Subcutaneous adipose tissue (tissue), 4 donors: ENCODE measurements around the gene SMIM44. TPM values are rescaled to one million over a fixed set of nuclear protein-coding genes. Genes with fewer than 3 reads are reported as not detected.

Experiments used
- total RNA-seq, 4 donors: library from RNA; depleted of rRNA; stranded (reverse); fragments of >200 nt; gene quantifications; one replicate each; pipeline ENCODE4 v1.1.0, GENCODE V29; 2016
- TF ChIP-seq, protein P1 (sequence below): fragments of 450-650 bp; IDR thresholded peaks from one replicate; pipeline ENCODE4 v1.5.1; 2016; ENCODE audit warnings: low read depth, mild to moderate bottlenecking, control low read depth, antibody characterized with exemption, moderate library complexity

The SMIM44 gene
- total RNA-seq, 4 donors from 2014 or later, result not detected

GRCh38 chr19:3469638-3470499, 13.4 kb downstream of the SMIM44 start:
- TF ChIP-seq, protein P1, sequence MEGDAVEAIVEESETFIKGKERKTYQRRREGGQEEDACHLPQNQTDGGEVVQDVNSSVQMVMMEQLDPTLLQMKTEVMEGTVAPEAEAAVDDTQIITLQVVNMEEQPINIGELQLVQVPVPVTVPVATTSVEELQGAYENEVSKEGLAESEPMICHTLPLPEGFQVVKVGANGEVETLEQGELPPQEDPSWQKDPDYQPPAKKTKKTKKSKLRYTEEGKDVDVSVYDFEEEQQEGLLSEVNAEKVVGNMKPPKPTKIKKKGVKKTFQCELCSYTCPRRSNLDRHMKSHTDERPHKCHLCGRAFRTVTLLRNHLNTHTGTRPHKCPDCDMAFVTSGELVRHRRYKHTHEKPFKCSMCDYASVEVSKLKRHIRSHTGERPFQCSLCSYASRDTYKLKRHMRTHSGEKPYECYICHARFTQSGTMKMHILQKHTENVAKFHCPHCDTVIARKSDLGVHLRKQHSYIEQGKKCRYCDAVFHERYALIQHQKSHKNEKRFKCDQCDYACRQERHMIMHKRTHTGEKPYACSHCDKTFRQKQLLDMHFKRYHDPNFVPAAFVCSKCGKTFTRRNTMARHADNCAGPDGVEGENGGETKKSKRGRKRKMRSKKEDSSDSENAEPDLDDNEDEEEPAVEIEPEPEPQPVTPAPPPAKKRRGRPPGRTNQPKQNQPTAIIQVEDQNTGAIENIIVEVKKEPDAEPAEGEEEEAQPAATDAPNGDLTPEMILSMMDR, result no peak

GRCh38 chr19:3468211-3468610, 15.0 kb downstream of the SMIM44 start:
- TF ChIP-seq, protein P1, result no peak

DNA sequence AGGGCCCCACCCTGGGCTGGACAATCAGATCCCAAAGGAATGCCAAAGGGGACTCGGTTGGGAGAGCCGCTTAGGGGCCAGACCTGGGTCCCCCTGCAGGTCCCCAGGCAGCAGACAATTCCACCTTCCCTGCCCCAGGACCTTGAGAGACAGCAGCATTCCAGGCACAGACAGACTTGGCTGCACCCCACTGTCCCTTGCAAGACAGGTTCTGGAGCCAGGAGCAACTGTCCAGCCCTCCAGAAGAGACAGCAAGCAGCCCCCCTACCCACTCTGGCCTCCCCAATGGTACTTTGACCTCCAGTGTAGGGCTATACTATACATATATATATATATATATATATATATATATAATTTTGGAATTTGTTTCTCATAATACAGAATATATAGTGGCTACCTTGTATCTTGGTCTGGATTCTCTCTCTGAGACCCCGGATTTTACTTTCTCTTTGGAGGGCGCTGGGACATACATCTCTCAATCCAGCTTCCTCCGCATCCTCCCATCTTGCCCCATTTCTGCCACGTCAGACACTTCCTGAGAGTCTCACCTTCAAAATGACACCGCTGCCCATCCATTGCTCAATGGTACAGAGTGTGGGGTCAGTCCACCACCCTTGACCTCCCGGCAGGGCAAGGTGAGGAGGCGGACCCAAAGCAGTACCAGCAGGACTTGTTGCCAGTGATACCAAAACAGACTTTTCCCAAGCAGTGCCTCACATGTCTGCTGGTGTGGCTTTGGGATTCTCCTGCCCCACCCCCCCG, 15.6 kb downstream of the SMIM44 start:
- TF ChIP-seq, protein P1, result no peak

DNA sequence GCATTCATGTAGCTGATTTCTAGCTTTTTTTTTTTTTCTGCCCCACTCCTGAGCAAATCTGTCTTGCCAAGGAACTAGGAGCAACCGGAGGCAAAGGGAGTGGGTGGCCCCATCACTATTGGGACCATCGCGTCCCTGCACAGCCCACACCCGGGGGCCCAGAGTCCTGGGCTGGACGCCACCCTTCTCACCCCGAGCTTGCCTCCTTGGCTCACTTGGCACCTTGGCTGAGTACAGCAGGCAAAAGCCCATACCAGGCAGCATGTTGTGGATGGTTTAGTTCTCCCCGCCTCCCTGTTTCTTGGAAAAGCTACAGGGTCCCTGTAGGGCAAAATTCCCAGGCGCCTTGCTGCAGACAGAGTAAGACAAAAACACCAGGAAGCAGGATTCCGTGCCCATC, 16.6 kb downstream of the SMIM44 start:
- TF ChIP-seq, protein P1, result no peak

- TF ChIP-seq, protein P1, result no peak
These were observed 17.7 kb downstream of the SMIM44 start for GRCh38 chr19:3465552-3465951.

DNA sequence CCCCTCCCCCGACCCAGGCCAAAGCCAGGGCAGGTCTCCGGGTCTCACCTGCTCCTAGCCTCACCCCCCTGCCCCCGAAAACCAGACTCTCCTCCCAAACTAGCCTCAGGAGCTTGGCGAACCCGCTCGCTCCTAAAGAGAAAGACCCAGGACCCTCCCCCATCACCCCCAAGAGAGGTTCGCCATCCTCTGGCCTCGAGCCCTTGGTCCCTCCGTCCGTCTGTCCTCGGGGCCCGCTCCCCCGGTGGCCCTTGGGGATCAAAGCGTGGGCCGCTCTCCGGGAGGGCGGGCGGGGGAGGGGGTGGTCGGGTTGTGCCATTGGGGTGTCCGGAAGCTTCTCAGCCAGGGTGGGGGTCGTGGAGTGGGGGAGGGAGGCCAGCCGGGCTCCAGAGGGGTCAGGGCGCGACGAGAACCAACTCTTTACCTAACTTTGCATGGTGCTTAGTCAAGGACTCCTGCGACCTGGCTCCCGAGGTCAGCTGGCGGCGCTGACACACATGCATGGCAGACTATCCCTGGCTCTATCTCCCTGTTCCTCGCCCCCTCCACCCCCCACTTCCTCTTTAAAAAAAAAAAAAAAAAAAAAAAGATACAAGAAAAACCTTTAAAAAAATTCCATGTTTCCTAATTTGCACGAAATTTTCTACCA, 18.5 kb downstream of the SMIM44 start:
- TF ChIP-seq, protein P1, result no peak
